ENCODE measurements around the gene RPL14.

DNA sequence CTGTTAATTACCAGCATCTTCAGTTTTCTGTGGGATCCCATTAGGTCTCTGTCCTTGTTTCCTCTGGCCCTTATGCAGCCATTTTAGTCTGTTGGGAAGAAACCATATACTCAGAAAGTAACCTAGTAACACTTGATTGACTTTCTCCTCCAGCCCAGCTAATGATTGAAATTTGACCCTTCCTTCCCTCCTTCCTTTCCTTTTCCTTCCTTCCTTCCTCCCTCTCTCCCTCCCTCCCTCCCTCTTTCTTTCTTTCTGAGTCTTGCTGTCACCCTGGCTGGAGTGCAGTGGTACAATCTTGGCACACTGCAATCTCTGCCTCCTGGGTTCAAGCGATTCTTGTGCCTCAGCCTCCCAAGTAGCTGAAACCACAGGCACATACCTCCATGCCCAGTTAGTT, 42.8 kb downstream of the RPL14 start:
- TF ChIP-seq, protein P1, sequence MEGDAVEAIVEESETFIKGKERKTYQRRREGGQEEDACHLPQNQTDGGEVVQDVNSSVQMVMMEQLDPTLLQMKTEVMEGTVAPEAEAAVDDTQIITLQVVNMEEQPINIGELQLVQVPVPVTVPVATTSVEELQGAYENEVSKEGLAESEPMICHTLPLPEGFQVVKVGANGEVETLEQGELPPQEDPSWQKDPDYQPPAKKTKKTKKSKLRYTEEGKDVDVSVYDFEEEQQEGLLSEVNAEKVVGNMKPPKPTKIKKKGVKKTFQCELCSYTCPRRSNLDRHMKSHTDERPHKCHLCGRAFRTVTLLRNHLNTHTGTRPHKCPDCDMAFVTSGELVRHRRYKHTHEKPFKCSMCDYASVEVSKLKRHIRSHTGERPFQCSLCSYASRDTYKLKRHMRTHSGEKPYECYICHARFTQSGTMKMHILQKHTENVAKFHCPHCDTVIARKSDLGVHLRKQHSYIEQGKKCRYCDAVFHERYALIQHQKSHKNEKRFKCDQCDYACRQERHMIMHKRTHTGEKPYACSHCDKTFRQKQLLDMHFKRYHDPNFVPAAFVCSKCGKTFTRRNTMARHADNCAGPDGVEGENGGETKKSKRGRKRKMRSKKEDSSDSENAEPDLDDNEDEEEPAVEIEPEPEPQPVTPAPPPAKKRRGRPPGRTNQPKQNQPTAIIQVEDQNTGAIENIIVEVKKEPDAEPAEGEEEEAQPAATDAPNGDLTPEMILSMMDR (IDR thresholded peaks at IDR 0.05), result no peak
- no peak for TF ChIP-seq ZFX (IDR thresholded peaks at IDR 0.05; ENCODE audit: borderline replicate concordance)

All from 22Rv1 (cell line).